HG02610 (cell line): ENCODE data around the gene POU6F1.
A peak's percentile ranks its signal among the peaks of the same experiment; 100 is the strongest.
"Not testable (repeated sequence)": the region's sequence is repeated elsewhere in the genome, so short reads cannot be mapped to it uniquely, and the experiment has no call there.

Source experiments
- ATAC-seq: cut with Tn5 transposase; IDR thresholded peaks from one replicate; pipeline ENCODE4 v1.9.1; 2021; ENCODE audit warnings: mild to moderate bottlenecking, moderate library complexity; ENCODE audit not compliant: unreplicated experiment

The POU6F1 gene

DNA sequence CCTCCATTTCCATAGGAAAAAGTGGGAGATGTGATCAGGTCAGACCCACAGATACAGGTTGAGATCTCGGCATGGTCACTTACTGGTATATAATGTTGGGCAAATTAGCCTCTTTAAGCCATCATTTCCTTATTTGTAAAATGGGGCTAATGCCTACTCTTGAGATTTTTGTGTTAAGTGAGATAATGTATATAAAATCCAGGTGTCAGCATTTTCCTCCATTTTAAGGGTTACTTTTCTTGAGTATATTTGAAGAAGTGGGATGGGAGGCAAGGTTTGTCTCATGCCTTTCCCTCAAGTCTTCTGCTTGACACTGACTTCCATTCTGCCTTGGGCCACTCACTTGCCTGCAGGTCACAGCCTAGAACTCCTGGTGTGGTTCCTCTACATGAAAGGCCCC, 10.1 kb upstream of the POU6F1 start:
- no peak for ATAC-seq

DNA sequence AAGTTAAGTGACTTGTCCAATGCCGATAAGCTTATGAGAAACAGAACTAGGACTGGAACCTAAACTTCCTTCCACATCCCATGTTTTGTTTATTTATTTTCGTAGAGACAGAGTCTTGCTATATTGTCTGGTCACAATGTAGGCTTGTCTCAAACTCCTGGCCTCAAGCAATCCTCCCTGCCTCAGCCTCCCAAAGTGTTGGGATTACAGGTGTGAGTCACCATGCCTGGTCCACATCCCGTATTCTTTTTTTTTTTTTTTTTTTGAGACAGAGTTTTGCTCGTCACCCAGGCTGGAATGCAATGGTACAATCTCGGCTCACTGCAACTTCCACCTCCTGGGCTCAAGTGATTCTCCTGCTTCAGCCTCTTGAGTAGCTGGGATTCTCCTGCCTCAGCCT, 9.2 kb upstream of the POU6F1 start:
- not testable (repeated sequence) for ATAC-seq

DNA sequence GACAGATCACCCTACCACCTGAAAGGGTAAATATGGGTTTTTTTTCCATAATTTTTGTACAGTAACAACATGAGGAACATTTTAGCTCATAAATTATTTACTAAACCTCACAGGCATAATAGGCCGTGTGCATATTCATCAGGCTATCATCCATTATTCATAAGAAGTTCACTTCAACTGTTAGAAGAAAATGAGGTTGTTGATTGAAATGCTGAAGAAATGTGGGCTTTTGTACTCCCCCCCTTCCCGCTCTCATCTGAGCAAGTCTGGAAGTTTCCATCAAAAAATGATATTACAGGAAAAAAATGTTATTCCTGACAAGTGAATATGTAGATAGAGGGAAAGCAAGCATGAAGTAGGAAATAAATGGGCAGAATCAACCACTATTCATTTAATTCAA, 7.9 kb upstream of the POU6F1 start:
- no peak for ATAC-seq

DNA sequence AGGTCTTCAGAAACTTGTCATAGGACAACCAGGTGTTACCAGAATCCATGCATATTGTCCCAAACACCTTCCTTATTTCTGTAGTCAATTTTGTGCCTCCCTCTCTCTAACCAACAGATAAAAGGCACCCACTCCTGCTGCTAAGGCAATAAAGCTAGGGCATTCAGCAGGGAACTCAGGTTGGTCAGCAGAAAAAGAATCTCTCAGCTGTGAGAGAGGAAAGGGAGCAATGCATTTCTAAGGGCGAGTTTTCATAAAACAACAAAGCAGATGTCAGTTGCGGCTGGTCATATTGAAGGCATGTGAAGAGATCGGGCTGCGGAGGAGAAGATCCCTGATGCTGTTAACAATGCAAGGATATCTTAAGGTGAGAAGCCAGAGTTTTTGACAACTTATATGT, 7.4 kb upstream of the POU6F1 start:
- no peak for ATAC-seq

DNA sequence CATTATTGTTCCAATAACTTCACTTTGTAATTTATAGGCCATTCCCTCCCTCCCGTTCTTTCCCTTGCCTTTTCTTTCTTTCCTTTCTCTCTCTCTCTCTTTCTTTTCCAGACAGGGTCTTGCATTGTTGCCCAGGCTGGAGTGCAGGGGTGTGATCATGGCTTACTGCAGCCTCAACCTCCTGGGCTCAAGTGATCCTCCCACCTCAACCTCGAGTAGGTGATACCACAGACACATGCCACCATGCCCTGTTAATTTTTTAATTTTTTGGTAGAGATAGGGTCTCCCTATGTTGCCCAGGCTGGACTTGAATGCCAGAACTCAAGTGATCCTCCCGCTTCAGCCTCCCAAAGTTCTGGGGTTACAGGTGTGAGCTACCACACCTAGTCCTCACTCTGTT, 6.8 kb upstream of the POU6F1 start:
- ATAC-seq = no peak

DNA sequence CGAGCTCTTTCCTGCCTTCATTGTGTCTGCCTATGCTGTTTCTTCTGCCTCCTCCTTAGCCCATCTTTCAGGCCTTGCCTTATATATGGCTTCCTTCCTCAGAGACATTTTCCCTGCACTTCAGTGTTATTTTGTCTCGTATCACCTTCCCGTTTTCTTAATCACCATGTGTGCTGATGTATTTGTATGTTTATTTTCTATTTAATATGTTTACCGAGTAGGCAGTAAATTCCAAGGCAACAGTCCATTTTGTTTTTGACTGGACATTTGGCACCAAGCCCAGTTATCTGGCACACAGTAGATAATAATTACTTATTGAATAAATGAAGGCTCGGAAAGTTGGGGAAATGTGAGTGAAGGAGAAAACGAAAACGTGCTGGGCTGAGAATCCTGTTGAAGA, 4.6 kb upstream of the POU6F1 start:
- no peak for ATAC-seq

DNA sequence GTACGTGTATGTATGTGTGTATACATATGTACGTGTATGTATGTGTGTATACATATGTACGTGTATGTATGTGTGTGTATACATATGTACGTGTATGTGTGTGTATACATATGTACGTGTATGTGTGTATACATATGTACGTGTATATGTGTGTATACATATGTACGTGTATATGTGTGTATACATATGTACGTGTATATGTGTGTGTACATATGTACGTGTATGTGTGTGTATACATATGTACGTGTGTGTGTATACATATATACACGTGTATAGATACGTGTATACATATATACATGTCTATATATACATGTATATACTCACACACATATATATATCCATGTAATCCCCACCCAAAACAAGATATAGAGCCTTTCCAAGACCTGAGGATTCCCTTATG, 2.0 kb upstream of the POU6F1 start:
- ATAC-seq = not testable (repeated sequence)

DNA sequence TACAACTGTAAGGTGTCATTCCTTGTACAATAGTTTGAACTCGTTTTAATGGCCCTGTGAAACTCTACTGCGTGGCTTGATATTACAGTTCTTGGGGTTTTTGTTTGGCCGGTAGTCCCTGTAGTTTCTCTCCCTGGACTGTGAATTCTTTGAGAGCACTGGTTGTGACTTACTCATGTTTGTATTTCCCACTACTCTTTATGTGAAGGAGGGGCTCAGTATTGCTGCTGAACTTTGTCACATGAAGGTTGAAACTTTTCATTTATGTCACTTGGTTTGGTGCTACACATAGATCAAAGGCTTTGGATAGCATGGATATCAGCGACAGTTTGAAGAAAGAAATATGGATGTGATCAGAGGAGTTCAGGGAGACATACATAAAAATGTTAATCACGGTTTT, 1.5 kb upstream of the POU6F1 start:
- no peak for ATAC-seq

DNA sequence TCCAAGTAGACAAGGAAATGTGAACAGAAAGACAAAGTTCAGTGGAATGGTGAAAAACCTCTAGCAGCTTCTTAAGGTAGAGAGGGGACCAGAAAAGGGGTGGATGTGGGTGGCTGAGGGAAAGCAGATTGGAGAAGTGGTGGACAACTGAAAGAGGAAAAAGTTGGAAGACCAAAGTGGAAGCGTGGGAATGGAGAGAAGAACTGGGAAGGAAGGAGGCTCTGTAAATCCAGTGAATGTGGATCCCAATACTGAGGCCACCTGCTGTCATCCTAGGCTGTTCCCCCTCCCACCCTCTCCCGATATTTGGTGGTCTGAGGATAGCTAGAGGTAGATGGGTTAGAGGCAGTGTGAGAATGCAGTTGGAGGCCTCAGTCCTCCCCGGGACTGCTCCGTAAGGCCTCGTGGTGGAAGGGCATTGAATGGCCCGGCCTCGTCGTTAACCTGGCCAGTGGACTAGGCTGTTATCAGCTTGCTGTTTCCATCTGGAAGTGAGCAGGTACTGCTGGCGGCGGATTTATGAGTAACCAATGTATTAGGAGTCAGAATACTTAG, 822 bp upstream of the POU6F1 start:
- no peak for ATAC-seq

DNA sequence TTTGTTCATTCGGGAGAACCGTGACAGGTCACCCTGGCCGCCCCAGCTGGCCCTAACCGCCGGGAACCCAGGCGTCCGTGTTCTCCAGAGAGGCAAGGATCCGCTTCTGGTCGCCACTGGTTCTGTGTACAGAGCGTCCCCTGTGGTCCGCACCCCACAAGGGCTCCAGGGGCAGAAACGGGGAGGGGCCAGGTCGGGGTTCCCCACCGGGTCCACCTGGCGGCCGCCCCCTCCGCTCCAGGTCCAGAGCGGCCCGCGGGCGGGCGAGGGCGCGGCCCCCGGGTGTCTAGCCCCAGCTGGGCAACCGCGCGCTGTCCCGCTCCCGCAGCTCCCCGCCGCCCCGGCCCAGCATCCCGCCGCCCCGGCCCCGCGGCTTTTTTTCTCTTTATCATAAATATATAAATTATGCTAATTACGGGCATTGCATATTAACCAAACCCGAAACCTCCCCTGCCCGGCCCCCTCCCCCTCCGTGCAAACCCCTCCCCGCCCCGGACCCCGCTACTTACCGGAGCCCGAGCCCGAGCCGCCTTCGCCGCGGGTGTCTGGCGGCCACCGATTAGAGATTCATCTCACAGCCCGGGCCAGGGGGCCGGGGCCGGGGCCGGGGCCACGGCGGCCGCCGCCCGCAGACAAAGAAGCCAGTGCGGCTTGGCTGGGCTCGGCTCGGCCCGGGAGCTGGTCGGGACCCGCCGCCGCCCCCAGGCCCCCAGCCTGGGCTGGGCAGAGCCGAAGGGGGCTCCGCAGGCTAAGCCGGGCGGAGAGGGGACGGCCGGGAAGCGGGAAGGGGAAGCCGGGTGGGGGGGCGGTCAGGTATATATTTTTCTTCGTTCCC, 512 bp downstream of the POU6F1 start:
- peak; percentile 10 for ATAC-seq

DNA sequence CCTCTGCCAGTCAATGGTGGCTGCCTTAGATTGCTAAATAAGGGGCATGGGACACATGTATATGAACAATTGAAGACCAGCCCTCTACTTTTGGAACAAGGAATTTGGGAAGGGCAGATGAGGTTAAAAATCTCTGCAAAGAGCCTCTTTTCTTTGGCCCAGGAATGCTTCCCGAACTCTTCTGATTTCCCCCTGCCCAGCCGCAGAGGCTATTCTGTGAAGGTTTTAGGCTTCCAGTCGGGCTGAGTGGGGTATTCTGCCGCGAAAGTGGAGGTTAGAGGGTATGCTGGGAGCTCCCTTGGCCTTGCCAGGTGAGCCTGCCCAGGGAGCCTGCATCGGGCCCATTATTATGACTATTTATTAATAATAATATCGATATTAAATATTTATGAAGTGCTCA, 1.2 kb downstream of the POU6F1 start:
- no peak for ATAC-seq

DNA sequence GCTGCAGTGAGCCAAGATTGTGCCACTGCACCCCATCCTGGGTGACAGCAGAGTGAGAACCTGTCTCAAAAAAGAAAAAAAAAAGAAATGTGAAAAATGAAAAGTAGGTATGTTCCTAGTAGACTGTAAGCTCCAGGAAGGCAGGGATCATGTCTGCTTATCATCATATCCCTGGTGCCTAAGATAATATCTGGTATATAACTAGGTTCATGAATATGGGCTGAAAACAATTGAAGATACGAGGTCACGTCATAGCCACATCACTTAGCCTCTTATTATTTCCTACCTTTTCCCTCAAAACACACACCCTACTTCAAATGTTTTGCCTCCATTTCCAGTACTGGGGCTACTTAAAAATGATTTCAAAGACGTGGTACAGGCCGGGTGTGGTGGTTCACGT, 3.0 kb downstream of the POU6F1 start:
- no peak for ATAC-seq

DNA sequence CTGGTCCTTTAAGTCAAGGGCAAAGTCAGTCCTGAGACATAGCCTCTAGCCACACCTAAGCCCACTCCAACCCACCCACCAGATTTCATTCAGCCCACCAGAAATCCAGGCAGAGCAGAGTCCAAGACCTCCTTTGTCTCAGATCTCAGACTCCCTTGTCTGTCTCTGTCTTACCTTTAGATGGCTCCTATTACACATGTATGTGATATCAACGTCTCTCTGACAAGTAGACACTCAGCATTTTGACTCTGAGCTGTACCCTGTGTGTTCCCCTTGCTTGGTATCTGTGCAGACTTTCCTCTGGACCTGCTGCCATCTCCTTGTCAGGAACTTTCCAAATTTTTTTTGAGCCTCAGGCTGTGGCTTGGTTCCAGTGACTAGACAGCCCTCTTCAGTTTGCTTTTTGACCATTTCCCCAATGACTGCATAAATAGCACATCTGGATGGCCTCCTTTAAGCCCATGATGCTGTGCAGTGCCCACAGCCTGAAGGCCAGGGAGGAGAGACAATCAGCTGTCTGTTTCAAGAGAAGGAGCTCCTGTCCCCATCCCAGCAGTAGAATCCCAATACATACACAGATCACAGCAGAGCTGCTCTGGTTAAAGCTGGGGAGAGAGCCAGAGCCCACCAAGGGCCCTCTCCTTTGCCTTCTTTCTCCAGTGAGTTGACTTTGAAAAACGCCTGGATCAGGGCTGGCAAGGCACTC, 7.0 kb downstream of the POU6F1 start:
- ATAC-seq = no peak

DNA sequence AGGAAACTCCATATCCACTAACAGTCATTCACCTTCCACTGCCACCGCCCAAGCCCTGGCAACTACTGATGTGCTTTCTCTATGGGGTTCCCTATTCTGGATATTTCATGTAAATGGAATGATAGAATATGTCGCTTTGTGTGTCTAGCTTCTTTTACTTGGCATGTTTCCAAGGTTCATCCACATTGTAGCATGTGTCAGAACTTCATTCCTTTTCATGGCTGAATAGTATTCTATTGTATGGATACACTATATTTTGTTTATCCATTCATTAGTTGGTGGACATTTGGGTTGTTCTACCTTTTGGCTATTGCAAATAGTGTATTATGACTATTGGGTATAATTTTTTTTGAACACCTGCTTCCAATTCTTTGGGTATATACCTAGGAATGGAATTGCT, 8.6 kb downstream of the POU6F1 start:
- no peak for ATAC-seq

DNA sequence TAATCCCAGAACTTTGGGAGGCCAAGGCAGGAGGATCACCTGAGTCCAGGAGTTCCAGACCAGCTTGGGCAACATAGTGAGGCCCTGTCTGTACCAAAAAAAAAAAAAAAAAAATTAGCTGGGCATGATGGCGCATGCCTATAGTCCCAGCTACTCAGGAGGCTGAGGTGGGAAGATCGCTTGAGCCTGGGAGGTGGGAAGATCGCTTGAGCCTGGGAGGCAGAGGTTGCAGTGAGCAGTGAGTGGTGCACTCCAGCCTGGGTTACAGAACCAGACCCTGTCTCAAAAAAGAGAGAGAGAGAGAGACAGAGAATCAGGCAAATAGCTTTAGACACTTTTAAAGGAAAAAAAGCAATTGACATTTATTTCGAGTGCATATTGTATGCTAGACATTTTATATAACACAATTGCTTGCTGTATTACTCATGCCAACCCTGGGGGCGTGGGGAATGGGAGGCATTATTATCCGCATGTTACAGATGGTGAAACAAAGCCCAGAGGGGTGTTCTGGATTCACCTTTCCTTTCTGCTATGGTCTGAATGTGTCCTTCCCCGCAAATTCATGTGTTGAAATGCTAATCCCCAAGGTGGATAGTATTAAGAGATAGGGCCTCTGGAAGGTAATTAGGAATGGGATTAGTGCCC, 9.7 kb downstream of the POU6F1 start:
- no peak for ATAC-seq

DNA sequence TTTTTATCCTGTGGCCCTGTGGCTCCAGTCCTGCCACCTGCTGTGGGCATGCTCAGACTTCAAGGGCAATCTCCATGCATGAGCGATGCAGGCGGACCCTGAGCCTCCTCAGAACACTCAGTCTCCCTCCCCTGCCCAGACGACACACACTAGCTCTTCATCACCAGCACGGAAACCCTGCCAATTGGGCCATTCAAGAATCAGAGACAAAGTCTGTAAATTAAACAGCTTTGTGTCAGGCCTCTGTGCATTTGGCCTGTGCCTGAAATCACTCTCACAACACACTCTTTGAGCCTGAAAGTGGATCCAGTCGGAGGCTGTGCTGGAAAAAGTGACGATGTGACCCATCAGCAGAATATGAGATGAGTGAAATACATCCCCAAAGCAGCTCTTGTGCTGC, 12.5 kb downstream of the POU6F1 start:
- ATAC-seq = no peak

DNA sequence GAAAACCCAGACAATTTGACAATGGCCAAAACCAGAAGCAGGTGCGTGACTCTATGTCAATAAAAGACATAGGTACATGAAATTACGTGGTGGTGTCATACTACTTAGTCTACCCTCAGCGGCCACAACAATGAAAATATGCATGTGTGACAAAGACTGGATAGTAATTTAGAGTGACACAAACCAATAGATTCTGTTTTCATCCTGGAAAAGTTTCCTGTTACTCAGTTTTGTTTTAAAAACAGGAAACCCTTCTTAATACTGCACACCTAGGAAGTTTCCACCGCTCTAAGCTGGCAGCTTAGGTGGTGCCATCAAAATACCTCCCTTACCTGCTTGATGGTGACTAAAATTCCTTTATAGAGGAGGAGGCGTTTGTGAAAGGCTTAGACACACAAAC, 15.1 kb downstream of the POU6F1 start:
- ATAC-seq = no peak

DNA sequence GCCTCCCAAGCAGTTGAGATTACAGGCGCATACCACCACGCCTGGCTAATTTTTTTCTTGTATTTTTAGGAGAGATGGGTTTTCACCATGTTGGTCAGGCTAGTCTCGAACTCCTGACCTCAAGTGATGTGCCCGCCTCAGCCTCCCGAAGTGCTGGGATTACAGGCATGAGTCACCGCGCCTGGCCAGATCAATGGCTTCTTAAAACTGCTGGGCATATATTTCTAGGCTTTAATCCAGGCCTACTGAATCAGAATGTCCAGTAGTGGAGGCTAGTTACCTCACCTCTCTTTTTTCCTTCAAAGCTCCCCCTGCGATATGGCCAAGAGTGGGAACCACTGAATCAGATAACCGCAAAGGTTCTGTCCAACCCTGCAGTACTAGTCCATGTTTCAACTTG, 17.1 kb downstream of the POU6F1 start:
- ATAC-seq = no peak

DNA sequence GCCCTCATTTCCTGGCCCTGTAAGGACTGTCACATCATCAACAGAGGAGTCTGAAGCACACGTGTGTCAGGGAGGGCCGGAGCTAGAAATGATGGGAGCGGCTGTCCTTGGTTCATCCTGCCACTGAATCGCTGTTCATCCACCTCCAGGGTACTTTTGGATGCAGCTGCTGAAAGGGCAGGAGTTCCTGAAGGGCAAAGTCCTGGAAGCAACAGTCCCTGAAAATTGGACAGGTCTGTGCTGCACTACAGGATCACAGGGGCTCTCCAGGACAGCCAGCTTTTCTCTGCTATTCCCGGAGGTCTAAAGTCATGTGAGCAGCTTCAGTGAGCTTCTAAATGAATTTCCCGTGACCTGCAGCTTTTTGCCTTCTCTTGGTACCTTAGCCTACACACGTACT, 17.7 kb downstream of the POU6F1 start:
- ATAC-seq = no peak

DNA sequence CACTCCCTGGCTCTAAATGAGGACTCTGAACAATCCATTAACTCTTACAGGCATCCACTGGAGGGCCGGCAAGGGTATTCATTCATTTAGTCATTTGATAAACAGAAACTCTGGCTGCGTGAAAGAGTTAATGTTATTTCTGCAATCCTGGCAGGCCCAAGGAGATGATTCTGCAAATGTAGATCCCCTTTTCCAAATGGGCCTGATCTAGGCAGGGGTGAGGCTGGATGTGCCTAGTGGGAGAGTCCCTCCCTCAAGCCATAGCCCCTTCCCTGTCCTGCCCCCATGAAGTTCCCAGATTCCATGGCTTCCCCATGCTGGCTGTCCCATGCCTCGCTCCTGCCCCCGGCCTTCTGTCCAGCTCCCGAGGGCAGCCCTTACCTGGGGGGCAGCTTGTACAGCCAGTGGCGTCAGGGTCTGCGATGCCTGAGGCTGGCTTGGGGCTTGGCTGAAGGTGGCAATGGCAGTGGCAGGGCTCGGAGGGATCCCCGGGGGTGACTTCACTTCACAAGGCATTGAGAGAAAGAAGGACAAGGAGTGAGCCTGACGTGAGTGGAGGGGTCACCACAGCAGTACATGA, 18.4 kb downstream of the POU6F1 start:
- ATAC-seq = no peak

DNA sequence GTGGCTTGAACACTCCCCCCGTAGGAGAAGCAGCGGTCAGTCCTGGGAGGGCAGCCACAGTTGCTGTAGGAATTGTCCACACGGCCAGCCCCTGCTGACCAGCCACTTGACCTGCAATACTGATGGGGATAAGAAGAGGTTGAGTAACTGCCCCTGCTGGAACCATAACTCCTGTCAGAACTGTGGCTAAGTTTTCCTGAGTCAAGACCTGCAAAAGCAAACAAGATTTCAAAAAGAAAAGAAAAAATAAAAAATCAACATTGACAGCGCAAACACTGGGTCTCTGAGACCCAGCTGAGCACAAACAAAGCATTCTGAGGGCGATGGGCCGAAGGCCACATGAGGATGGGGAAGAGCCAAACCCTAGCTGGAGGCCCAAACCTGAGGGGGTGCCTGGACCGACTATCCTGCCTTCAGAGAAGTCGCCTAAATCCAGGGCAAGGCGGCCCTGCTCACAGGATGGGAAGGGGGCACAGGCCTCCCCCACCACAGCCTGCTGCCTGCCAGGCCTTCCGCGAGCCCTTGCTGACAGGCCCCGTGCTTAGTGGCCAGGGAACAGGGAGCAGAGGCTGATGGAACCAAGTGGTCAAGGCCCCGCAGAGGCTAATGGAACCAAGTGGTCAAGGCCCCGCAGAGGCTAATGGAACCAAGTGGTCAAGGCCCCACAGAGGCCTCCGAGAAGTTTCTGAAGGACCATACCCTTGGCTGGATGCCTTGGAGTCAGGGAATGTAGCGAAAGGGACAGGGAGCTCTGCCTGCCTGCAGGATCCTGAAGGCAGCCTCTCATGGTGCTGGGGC, 19.1 kb downstream of the POU6F1 start:
- ATAC-seq = no peak
